GM23248 (cell line): Measurements from ENCODE around the gene TMEM53. TPM values are rescaled to one million over a fixed set of nuclear protein-coding genes. Genes with fewer than 3 reads are reported as not detected.

ENCODE experiments used
- DNase-seq: peaks from one replicate; pipeline ENCODE4 v3.0.0-alpha.2; 2015
- H2AFZ ChIP-seq: fragments of 200-600 bp; sonication (generic); 2 replicates; pipeline ENCODE4 v1.6.1; 2016; ENCODE audit warnings: antibody characterized with exemption
- H3F3A ChIP-seq: fragments of 200-600 bp; sonication (generic); 2 replicates; pipeline ENCODE4 v1.6.1; 2016; ENCODE audit warnings: mild to moderate bottlenecking, antibody characterized with exemption, mixed run types; ENCODE audit not compliant: insufficient read depth
- H3K27ac ChIP-seq: fragments of 200-600 bp; sonication (generic); 2 replicates; pipeline ENCODE4 v1.5.1; 2016; ENCODE audit warnings: mild to moderate bottlenecking
- H3K27me3 ChIP-seq: fragments of 200-600 bp; sonication (generic); replicated peaks from 2 replicates; pipeline ENCODE4 v1.6.1; 2016; ENCODE audit warnings: mild to moderate bottlenecking; ENCODE audit not compliant: insufficient read depth
- H3K36me3 ChIP-seq: fragments of 200-600 bp; sonication (generic); 2 replicates; pipeline ENCODE4 v1.6.1; 2016; ENCODE audit warnings: low read depth, mild to moderate bottlenecking
- H3K4me1 ChIP-seq: fragments of 200-600 bp; sonication (generic); 2 replicates; pipeline ENCODE4 v1.6.1; 2016; ENCODE audit warnings: mild to moderate bottlenecking; ENCODE audit not compliant: insufficient read depth
- H3K4me2 ChIP-seq: fragments of 200-600 bp; sonication (generic); one replicate; pipeline ENCODE4 v1.6.1; 2016; ENCODE audit warnings: mild to moderate bottlenecking; ENCODE audit not compliant: unreplicated experiment
- H3K4me3 ChIP-seq: fragments of 200-600 bp; sonication (generic); 2 replicates; pipeline ENCODE4 v1.5.1; 2016; ENCODE audit warnings: mild to moderate bottlenecking
- H3K79me2 ChIP-seq: fragments of 200-600 bp; sonication (generic); 2 replicates; pipeline ENCODE4 v1.6.1; 2016; ENCODE audit warnings: mild to moderate bottlenecking; ENCODE audit not compliant: insufficient read depth
- H3K9ac ChIP-seq: fragments of 200-600 bp; sonication (generic); 2 replicates; pipeline ENCODE4 v1.6.1; 2016; ENCODE audit warnings: mild to moderate bottlenecking
- H3K9me2 ChIP-seq: fragments of 200-600 bp; sonication (generic); 2 replicates; pipeline ENCODE4 v1.6.1; 2016; ENCODE audit warnings: mixed run types, mild to moderate bottlenecking, moderate library complexity; ENCODE audit not compliant: insufficient read depth
- H3K9me3 ChIP-seq: fragments of 200-600 bp; sonication (generic); one replicate; pipeline ENCODE4 v1.6.1; 2017; ENCODE audit warnings: low read depth
- H4K20me1 ChIP-seq: fragments of 200-600 bp; sonication (generic); 2 replicates; pipeline ENCODE4 v1.6.0; 2016; ENCODE audit not compliant: insufficient read depth
- EZH2 ChIP-seq: fragments of 200-600 bp; sonication (generic); IDR thresholded peaks from 2 replicates; pipeline ENCODE4 v1.6.1; 2018; ENCODE audit warnings: antibody characterized with exemption, mild to moderate bottlenecking; ENCODE audit not compliant: insufficient read depth, poor library complexity, severe bottlenecking
- EZH2phosphoT487 ChIP-seq: fragments of 200-600 bp; sonication (generic); IDR thresholded peaks from 2 replicates; pipeline ENCODE4 v1.6.1; 2018; ENCODE audit warnings: antibody characterized with exemption, moderate library complexity, mild to moderate bottlenecking, low read depth; ENCODE audit not compliant: insufficient read depth
- WGBS, 2 experiments: methylation state at CpG; one replicate each; pipeline ENCODE4 v1.1.6; 2015 to 2017; ENCODE audit warnings: low lambda C conversion rate in 2 of 2, low coverage in 1 of 2; ENCODE audit errors: missing lambda C conversion rate in 2 of 2; 5-methylcytosine and 5-hydroxymethylcytosine counted together
- in situ Hi-C: fragments of 300-500 bp; cut with MboI; formaldehyde crosslinking; loops from 2 replicates; pipeline ENCODE4 v1.15.0; 2020
- polyA plus RNA-seq: library from polyadenylated mRNA; unstranded; fragments of >200 nt; fragmentation: Nextera tagmentation; extraction: Ambion mirVana; gene quantifications from 2 replicates; pipeline ENCODE4 v1.2.1, GENCODE V29; 2016
- total RNA-seq: library from RNA; depleted of rRNA; stranded (reverse); fragments of >200 nt; shearing (Covaris generic); gene quantifications from 2 replicates; pipeline ENCODE4 v1.2.3, GENCODE V29; 2014

TMEM53 gene
- total and polyA plus RNA-seq, 2 experiments from 2014 or later: 4.4 to 10.1 TPM

DNA sequence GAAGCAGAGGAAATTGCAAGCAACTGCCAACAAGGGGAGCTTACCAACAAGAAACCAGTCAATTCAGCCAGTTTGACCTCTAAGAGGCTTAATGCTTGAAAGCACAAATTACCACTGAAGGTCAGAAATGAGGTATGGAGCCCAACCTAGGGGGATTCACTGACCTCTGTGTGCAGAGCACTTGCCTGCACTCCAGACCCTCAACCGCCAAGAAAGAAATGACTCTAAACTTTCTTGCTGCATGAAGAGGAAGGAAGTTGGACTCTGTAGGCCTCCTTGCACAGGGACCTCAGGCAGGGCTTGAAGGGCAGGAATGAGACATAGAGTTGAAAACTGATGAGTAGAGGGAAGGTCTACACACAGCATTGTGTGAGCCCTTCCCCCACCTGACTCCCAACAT lies 10.2 kb upstream of the TMEM53 start:
- in situ Hi-C loops: no loop called here
- no peaks in the 10 kb centered on the region for H3K4me1 ChIP-seq
- H3K4me3 ChIP-seq: no peak overlapping the region
- H2AFZ ChIP-seq: no peak overlapping the region
- no peak overlapping the region for H3K4me2 ChIP-seq
- H3K9ac ChIP-seq: no peak overlapping the region
- no peaks in the 10 kb centered on the region for H3K27me3 ChIP-seq
- no peaks in the 10 kb centered on the region for H3K79me2 ChIP-seq
- H4K20me1 ChIP-seq: no peaks in the 10 kb centered on the region
- H3K9me2 ChIP-seq: no peaks in the 10 kb centered on the region
- H3K9me3 ChIP-seq: no peaks in the 10 kb centered on the region
- H3K36me3 ChIP-seq: no peaks in the 10 kb centered on the region
- no peak for DNase-seq
- TF ChIP-seq EZH2 (no peak), EZH2phosphoT487 (no peak)
- no peak overlapping the region for H3K27ac ChIP-seq
- WGBS, 2 experiments: 90 to 95% methylated on average over 1 of the region's 1 CpG
- no peaks in the 10 kb centered on the region for H3F3A ChIP-seq

DNA sequence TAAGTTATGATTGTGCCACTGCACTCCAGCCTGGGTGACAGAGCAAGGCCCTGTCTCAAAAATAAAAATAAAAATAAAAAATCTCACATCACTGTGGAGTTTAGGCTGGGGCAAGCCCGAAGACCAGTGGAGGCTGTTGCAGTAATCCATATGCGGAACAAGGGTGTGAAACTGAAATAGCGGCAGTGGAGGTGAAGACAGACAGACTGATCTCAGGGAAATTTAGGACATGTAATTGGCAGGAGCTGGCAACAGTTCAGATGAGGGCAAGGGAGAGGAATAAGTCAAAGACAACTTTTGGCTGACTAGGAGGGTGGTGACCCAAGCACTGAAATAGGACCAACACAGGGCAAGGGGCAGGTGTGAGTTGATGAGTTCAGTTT lies 8.6 kb upstream of the TMEM53 start:
- TF ChIP-seq EZH2 (no peak), EZH2phosphoT487 (no peak)
- 94 to 97% methylated on average over 3 of the region's 3 CpGs for WGBS, 2 experiments
- in situ Hi-C loops: no loop called here

DNA sequence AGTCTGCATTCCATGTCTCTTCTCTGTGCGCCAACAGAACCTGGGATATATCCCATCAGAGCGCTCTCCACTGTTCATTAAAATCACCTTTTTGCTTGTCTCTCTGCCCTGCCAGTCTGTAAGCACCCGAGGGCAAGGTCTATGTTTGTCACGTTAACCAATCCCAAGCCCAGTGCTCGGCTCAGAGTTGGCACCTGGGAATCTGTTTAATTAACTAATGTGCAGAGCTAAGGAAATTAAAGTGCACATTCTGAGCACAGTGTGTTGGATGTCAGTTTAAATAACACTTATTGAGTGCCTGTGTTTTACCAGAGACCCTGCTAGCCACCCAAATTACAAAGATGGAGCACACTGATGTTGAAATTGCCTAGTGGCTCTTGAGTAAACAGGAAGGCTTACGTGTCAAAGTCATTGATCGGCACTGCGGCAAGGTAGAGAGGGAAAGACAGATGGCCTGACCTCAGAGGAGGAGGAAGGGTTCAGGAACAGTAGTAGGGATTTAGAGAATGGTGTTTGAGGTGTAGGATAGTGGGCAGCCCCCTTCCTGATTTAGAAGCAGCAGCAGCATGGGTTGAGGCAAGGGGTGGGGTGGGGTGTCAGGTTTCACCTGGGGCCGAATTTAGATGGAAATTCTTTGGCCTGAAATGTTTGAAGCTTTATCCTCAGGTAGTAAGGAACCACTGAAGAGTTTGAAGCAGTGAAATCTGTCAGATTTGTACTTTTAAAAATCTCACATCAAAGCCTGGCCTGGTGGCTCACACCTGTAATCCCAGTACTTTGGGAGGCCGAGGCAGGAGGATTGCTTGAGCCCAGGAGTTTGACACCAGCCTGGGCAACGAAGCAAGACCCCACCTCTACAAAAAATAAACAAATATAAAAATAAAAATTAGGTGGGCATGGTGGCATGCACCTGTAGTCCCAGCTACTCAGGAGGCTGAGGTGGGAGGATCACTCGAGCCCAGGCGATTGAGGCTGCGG lies 7.9 kb upstream of the TMEM53 start:
- H4K20me1 ChIP-seq: no peaks in the 10 kb centered on the region
- H3K9ac ChIP-seq: no peak overlapping the region
- no peak overlapping the region for H3K4me3 ChIP-seq
- no peak overlapping the region for H3K4me2 ChIP-seq
- H3K36me3 ChIP-seq: no peaks in the 10 kb centered on the region
- 79 to 81% methylated on average over 14 of the region's 14 CpGs for WGBS, 2 experiments
- no peak overlapping the region for H2AFZ ChIP-seq
- no peaks in the 10 kb centered on the region for H3K79me2 ChIP-seq
- no peaks in the 10 kb centered on the region for H3K9me2 ChIP-seq
- H3K9me3 ChIP-seq: no peaks in the 10 kb centered on the region
- H3K27me3 ChIP-seq: no peaks in the 10 kb centered on the region
- peaks cover 4% of the 10 kb centered on the region; the same call in 1 of the 2 replicates for H3K4me1 ChIP-seq
- no peak overlapping the region for H3K27ac ChIP-seq
- TF ChIP-seq EZH2phosphoT487: no peak
- no peak for TF ChIP-seq EZH2
- no peaks in the 10 kb centered on the region for H3F3A ChIP-seq
- no peak for DNase-seq
- in situ Hi-C loops: no loop called here

More for the DNA sequence above, 8.6 kb upstream of the TMEM53 start:
- H3K9me3 ChIP-seq: no peaks in the 10 kb centered on the region
- H3K4me2 ChIP-seq: no peak overlapping the region
- H3K79me2 ChIP-seq: no peaks in the 10 kb centered on the region
- H3K27ac ChIP-seq: no peak overlapping the region
- H2AFZ ChIP-seq: no peak overlapping the region
- no peaks in the 10 kb centered on the region for H3K27me3 ChIP-seq
- H3K9ac ChIP-seq: no peak overlapping the region
- H3F3A ChIP-seq: no peaks in the 10 kb centered on the region
- H3K4me1 ChIP-seq: no peaks in the 10 kb centered on the region
- H4K20me1 ChIP-seq: no peaks in the 10 kb centered on the region
- no peak for DNase-seq
- no peak overlapping the region for H3K4me3 ChIP-seq
- no peaks in the 10 kb centered on the region for H3K36me3 ChIP-seq
- H3K9me2 ChIP-seq: no peaks in the 10 kb centered on the region

DNA sequence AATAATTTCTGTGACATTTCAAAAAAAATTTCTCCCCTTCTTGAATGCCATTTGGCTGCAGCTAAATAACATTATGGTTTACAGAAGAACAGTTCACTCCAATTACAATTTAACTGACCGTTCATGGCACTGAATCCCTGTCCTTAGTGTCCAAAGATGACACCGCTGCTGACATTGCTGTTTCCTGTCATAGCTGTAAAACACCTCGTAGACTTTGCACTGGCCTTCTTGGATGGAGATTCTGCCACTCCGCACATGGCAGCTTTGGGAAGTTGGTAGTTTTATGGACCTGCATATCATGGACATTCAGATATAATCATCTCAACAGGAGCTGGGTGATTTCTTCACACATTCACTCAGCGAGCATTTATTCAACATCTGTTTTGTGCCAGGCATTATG lies 5.2 kb upstream of the TMEM53 start:
- peaks cover 18% of the 10 kb centered on the region for H3F3A ChIP-seq
- peaks cover 24% of the 10 kb centered on the region for H3K4me1 ChIP-seq
- H3K9me2 ChIP-seq: no peaks in the 10 kb centered on the region
- no peak overlapping the region for H3K4me3 ChIP-seq
- no peak overlapping the region for H3K4me2 ChIP-seq
- no peaks in the 10 kb centered on the region for H3K9me3 ChIP-seq
- no peak overlapping the region for H2AFZ ChIP-seq
- 89 to 91% methylated on average over 5 of the region's 5 CpGs for WGBS, 2 experiments
- TF ChIP-seq EZH2 (no peak), EZH2phosphoT487 (no peak)
- DNase-seq: no peak
- H3K79me2 ChIP-seq: no peaks in the 10 kb centered on the region
- in situ Hi-C loops: no loop called here
- no peaks in the 10 kb centered on the region for H3K36me3 ChIP-seq
- no peaks in the 10 kb centered on the region for H4K20me1 ChIP-seq
- no peak overlapping the region for H3K9ac ChIP-seq
- no peaks in the 10 kb centered on the region for H3K27me3 ChIP-seq
- no peak overlapping the region for H3K27ac ChIP-seq
